HepG2 (cell line): ENCODE data around the gene STOM. TPM values are rescaled to one million over a fixed set of nuclear protein-coding genes. Genes with fewer than 3 reads are reported as not detected.

Experiments
- ATAC-seq: fragments of 200-7000 bp; cut with Tn5 transposase; 3 replicates; pipeline ENCODE4 v1.9.1; 2020; ENCODE audit warnings: mild to moderate bottlenecking, moderate library complexity
- BruUV-seq: library from RNA; stranded (reverse); fragments of 400-500 nt; replicated peaks from 2 replicates; lab custom pipeline; 2021; lab: Mats Ljungman, UMichigan
- CTCF ChIA-PET: fragments of 300-600 bp; formaldehyde crosslinking; extraction: SDS; loops from one replicate; lab custom pipeline; 2021; ENCODE audit warnings: low total read pairs, inconsistent platforms, low intra/inter-chr PET ratio; lab: Yijun Ruan, JAX
- POLR2A ChIA-PET: fragments of 350-600 bp; sonication (Branson Sonifier 250); formaldehyde crosslinking; loops from one replicate; lab custom pipeline; 2020; ENCODE audit warnings: antibody characterized with exemption, inconsistent platforms; lab: Yijun Ruan, JAX
- DNase-seq: peaks from one replicate; pipeline ENCODE4 v3.0.0-alpha.2; 2015; ENCODE audit warnings: low spot score
- FAIRE-seq: peaks from 3 replicates; lab custom pipeline; 2011; peaks lifted over from hg19 to GRCh38; lab: Jason Lieb, UNC
- H2AFZ ChIP-seq: one replicate; pipeline ENCODE4 v1.6.1; 2011; ENCODE audit warnings: low read length, inconsistent platforms
- H3K27ac ChIP-seq: fragments of 300-600 bp; 3 replicates; pipeline ENCODE4 v1.8.0; 2011; ENCODE audit warnings: mixed run types, mild to moderate bottlenecking, mixed read lengths, low read length, inconsistent platforms; ENCODE audit not compliant: insufficient read depth; ENCODE audit errors: extremely low read length
- H3K27me3 ChIP-seq, 2 experiments: fragments of 200-600 bp in 1 of 2; 2 replicates in 1 of 2; 3 replicates in 1 of 2; pipeline versions ENCODE4 v1.6.0 to v1.8.0; 2011; ENCODE audit warnings: low read length in 2 of 2, mild to moderate bottlenecking in 2 of 2, moderate library complexity in 2 of 2, inconsistent platforms in 1 of 2; ENCODE audit not compliant: insufficient read depth in 2 of 2, control insufficient read depth in 1 of 2
- H3K36me3 ChIP-seq, 2 experiments: fragments of 200-600 bp in 1 of 2; replicated peaks in 1 of 2; 2 replicates in 1 of 2; 3 replicates in 1 of 2; pipeline versions ENCODE4 v1.5.1 to v1.8.0; 2011; ENCODE audit warnings: low read length in 2 of 2, inconsistent platforms in 1 of 2; ENCODE audit not compliant: insufficient read depth in 2 of 2, control insufficient read depth in 1 of 2
- H3K4me1 ChIP-seq: 2 replicates; pipeline ENCODE4 v1.5.1; 2012; ENCODE audit warnings: low read length, inconsistent platforms; ENCODE audit not compliant: insufficient read depth
- H3K4me2 ChIP-seq: 2 replicates; pipeline ENCODE4 v1.6.0; 2011; ENCODE audit warnings: low read depth, low read length, inconsistent platforms
- H3K4me3 ChIP-seq, 3 experiments: fragments of 200-600 bp in 1 of 3; sonication (generic), shearing (Covaris generic) in 1 of 3; replicated peaks in 1 of 3; 2 replicates each; pipeline ENCODE4 v1.5.1; 2011 to 2016; ENCODE audit warnings: low read length in 3 of 3, inconsistent platforms in 2 of 3, low read depth in 2 of 3, mild to moderate bottlenecking in 2 of 3, control low read depth in 1 of 3, mixed read lengths in 1 of 3; ENCODE audit not compliant: insufficient read depth in 1 of 3
- H3K79me2 ChIP-seq: one replicate; pipeline ENCODE4 v1.6.1; 2011; ENCODE audit warnings: low read length, inconsistent platforms; ENCODE audit not compliant: insufficient read depth
- H3K9ac ChIP-seq: 2 replicates; pipeline ENCODE4 v1.6.0; 2011; ENCODE audit warnings: mild to moderate bottlenecking, low read depth, low read length, inconsistent platforms; ENCODE audit not compliant: insufficient read depth
- H3K9me3 ChIP-seq: 2 replicates; pipeline ENCODE4 v1.5.1; 2012; ENCODE audit warnings: mild to moderate bottlenecking, low read length
- H4K20me1 ChIP-seq: 2 replicates; pipeline ENCODE4 v1.6.0; 2011; ENCODE audit warnings: inconsistent platforms, mild to moderate bottlenecking, low read length, moderate library complexity; ENCODE audit not compliant: insufficient read depth
- WGBS: methylation state at CpG from one replicate; pipeline ENCODE4 v1.1.6; 2017; ENCODE audit warnings: low lambda C conversion rate; 5-methylcytosine and 5-hydroxymethylcytosine counted together
- in situ Hi-C: cut with HindIII; loops from 2 replicates; pipeline ENCODE4 v1.10.0; 2017; ENCODE audit warnings: low pct_unique_long_range_greater_than_20kb; ENCODE audit not compliant: extremely low pct_ligation_motif_present
- intact Hi-C: fragments of 100-400 bp; cut with micrococcal nuclease; formaldehyde crosslinking; loops from one replicate; pipeline ENCODE4 v1.10.0; 2022; ENCODE audit not compliant: unreplicated experiment
- polyA plus RNA-seq, 8 experiments: library from polyadenylated mRNA; depleted of rRNA in 3 of 8; stranded (reverse) in 7 of 8; unstranded in 1 of 8; fragments of >200 nt; fragmentation: Illumina TruSeq in 4 of 8; extraction: Trizol in 4 of 8; gene quantifications; 2 replicates each; pipeline versions ENCODE4 v1.2.1 to v1.2.3, GENCODE V29; 2011 to 2016; ENCODE audit warnings: low read depth in 4 of 8, missing spikeins in 1 of 8, mixed read lengths in 1 of 8; ENCODE audit not compliant: insufficient read depth in 1 of 8
- total RNA-seq, 5 experiments: library from RNA; depleted of rRNA; stranded (reverse); fragments of >200 nt; fragmentation: Illumina TruSeq; extraction: Trizol; gene quantifications; 2 replicates each; pipeline ENCODE4 v1.2.3, GENCODE V29; 2016; ENCODE audit warnings: low read depth in 1 of 5
- TF ChIP-seq, protein P1 (sequence below): IDR thresholded peaks from 2 replicates; pipeline ENCODE4 v1.6.1; 2012; ENCODE audit warnings: low read depth, low read length, improper control_type of control experiment
- TF ChIP-seq, protein P2 (sequence below): sonication (generic); formaldehyde crosslinking; IDR thresholded peaks from 2 replicates; pipeline ENCODE4 v1.5.0; 2020; ENCODE audit warnings: mild to moderate bottlenecking, missing genetic modification reagents, borderline replicate concordance

The STOM gene
- total and polyA plus RNA-seq, 2 of the 13 experiments (the other 11 are each of a cell fraction or from before 2014, with no cell fraction given) = 43.6 to 165 TPM

GRCh38 chr9:121331992-121332685 lies 37.9 kb downstream of the STOM start:
- no peaks in the 10 kb centered on the region for H3K9me3 ChIP-seq
- no peak overlapping the region for H2AFZ ChIP-seq
- no peak overlapping the region for H3K27ac ChIP-seq
- ChIA-PET CTCF (no interaction called here), POLR2A (interaction anchor here (1.1 to 1.4 kb wide), 2 partner anchors 10 to 53 kb away, joined by 4 to 5 read pairs; no protein-coding TSS in a partner anchor)
- no peaks in the 10 kb centered on the region for H3K79me2 ChIP-seq
- 92% methylated on average over 13 of the region's 14 CpGs for WGBS
- ATAC-seq (no peak), DNase-seq (no peak), FAIRE-seq (no peak)
- no peak overlapping the region for H3K4me3 ChIP-seq
- H4K20me1 ChIP-seq = no peaks in the 10 kb centered on the region
- H3K9ac ChIP-seq = no peak overlapping the region
- TF ChIP-seq, protein P1, sequence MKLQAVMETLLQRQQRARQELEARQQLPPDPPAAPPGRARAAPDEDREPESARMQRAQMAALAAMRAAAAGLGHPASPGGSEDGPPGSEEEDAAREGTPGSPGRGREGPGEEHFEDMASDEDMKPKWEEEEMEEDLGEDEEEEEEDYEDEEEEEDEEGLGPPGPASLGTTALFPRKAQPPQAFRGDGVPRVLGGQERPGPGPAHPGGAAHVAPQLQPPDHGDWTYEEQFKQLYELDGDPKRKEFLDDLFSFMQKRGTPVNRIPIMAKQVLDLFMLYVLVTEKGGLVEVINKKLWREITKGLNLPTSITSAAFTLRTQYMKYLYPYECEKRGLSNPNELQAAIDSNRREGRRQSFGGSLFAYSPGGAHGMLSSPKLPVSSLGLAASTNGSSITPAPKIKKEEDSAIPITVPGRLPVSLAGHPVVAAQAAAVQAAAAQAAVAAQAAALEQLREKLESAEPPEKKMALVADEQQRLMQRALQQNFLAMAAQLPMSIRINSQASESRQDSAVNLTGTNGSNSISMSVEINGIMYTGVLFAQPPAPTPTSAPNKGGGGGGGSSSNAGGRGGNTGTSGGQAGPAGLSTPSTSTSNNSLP = 0 out of 2 replicates have a peak, but pooled peaks have one; percentile 7
- TF ChIP-seq, protein P2, sequence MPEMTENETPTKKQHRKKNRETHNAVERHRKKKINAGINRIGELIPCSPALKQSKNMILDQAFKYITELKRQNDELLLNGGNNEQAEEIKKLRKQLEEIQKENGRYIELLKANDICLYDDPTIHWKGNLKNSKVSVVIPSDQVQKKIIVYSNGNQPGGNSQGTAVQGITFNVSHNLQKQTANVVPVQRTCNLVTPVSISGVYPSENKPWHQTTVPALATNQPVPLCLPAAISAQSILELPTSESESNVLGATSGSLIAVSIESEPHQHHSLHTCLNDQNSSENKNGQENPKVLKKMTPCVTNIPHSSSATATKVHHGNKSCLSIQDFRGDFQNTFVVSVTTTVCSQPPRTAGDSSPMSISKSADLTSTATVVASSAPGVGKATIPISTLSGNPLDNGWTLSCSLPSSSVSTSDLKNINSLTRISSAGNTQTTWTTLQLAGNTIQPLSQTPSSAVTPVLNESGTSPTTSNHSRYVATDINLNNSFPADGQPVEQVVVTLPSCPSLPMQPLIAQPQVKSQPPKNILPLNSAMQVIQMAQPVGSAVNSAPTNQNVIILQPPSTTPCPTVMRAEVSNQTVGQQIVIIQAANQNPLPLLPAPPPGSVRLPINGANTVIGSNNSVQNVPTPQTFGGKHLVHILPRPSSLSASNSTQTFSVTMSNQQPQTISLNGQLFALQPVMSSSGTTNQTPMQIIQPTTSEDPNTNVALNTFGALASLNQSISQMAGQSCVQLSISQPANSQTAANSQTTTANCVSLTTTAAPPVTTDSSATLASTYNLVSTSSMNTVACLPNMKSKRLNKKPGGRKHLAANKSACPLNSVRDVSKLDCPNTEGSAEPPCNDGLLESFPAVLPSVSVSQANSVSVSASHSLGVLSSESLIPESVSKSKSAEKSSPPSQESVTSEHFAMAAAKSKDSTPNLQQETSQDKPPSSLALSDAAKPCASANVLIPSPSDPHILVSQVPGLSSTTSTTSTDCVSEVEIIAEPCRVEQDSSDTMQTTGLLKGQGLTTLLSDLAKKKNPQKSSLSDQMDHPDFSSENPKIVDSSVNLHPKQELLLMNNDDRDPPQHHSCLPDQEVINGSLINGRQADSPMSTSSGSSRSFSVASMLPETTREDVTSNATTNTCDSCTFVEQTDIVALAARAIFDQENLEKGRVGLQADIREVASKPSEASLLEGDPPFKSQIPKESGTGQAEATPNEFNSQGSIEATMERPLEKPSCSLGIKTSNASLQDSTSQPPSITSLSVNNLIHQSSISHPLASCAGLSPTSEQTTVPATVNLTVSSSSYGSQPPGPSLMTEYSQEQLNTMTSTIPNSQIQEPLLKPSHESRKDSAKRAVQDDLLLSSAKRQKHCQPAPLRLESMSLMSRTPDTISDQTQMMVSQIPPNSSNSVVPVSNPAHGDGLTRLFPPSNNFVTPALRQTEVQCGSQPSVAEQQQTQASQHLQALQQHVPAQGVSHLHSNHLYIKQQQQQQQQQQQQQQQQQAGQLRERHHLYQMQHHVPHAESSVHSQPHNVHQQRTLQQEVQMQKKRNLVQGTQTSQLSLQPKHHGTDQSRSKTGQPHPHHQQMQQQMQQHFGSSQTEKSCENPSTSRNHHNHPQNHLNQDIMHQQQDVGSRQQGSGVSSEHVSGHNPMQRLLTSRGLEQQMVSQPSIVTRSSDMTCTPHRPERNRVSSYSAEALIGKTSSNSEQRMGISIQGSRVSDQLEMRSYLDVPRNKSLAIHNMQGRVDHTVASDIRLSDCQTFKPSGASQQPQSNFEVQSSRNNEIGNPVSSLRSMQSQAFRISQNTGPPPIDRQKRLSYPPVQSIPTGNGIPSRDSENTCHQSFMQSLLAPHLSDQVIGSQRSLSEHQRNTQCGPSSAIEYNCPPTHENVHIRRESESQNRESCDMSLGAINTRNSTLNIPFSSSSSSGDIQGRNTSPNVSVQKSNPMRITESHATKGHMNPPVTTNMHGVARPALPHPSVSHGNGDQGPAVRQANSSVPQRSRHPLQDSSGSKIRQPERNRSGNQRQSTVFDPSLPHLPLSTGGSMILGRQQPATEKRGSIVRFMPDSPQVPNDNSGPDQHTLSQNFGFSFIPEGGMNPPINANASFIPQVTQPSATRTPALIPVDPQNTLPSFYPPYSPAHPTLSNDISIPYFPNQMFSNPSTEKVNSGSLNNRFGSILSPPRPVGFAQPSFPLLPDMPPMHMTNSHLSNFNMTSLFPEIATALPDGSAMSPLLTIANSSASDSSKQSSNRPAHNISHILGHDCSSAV (CRISPR knock-in tag) = no peak
- H3K4me2 ChIP-seq = no peak overlapping the region
- peaks cover 35 to 55% of the 10 kb centered on the region in 2 experiments for H3K36me3 ChIP-seq
- intact Hi-C loops = no loop called here
- H3K27me3 ChIP-seq = no peaks in the 10 kb centered on the region
- in situ Hi-C loops = no loop called here
- peaks cover 2% of the 10 kb centered on the region for H3K4me1 ChIP-seq
- BruUV-seq = no TSS peak
